SU-DHL-6 (cell line): Measurements from ENCODE around the gene ELP5.

ENCODE experiments used
- H2AFZ ChIP-seq: fragments of 200-600 bp; sonication (generic); 2 replicates; pipeline ENCODE4 v1.6.1; 2014; ENCODE audit warnings: low read depth, mild to moderate bottlenecking, moderate library complexity, mixed read lengths, antibody characterized with exemption, low read length; ENCODE audit not compliant: severe bottlenecking
- H3F3A ChIP-seq: fragments of 200-600 bp; shearing (Covaris generic); 2 replicates; pipeline ENCODE4 v1.6.0; 2016; ENCODE audit warnings: antibody characterized with exemption, mild to moderate bottlenecking; ENCODE audit not compliant: insufficient read depth
- H3K27ac ChIP-seq: fragments of 200-600 bp; sonication (generic); 2 replicates; pipeline ENCODE4 v1.5.1; 2016; ENCODE audit warnings: low read depth, mild to moderate bottlenecking, low read length, moderate library complexity, mixed read lengths
- H3K27me3 ChIP-seq: fragments of 200-600 bp; sonication (generic), shearing (Covaris generic); 2 replicates; pipeline ENCODE4 v1.6.0; 2014; ENCODE audit warnings: mild to moderate bottlenecking, low read length
- H3K36me3 ChIP-seq: fragments of 200-600 bp; sonication (generic); 2 replicates; pipeline ENCODE4 v1.6.1; 2014; ENCODE audit warnings: mild to moderate bottlenecking, low read length, mixed read lengths
- H3K4me2 ChIP-seq: fragments of 300-600, 200-600 bp; shearing (Covaris generic), sonication (generic); 2 replicates; pipeline ENCODE4 v1.6.0; 2014; ENCODE audit warnings: low read length, low read depth, mild to moderate bottlenecking; ENCODE audit not compliant: poor library complexity, severe bottlenecking
- H3K4me3 ChIP-seq: fragments of 200-600 bp; sonication (generic); 2 replicates; pipeline ENCODE4 v1.5.1; 2014; ENCODE audit warnings: antibody characterized with exemption, low read length, mild to moderate bottlenecking, mixed read lengths; ENCODE audit not compliant: insufficient read depth, poor library complexity, severe bottlenecking
- H3K79me2 ChIP-seq: fragments of 200-600 bp; sonication (generic); 2 replicates; pipeline ENCODE4 v1.6.1; 2014; ENCODE audit warnings: mild to moderate bottlenecking, low read length, moderate library complexity; ENCODE audit not compliant: insufficient read depth
- H3K9ac ChIP-seq: fragments of 200-600 bp; sonication (generic); 2 replicates; pipeline ENCODE4 v1.7.0; 2014; ENCODE audit warnings: mild to moderate bottlenecking, low read length
- H3K9me2 ChIP-seq: fragments of 200-600 bp; sonication (generic); replicated peaks from 2 replicates; pipeline ENCODE4 v1.6.1; 2014; ENCODE audit warnings: low read length; ENCODE audit not compliant: insufficient read depth
- H3K9me3 ChIP-seq: fragments of 200-600 bp; sonication (generic); 2 replicates; pipeline ENCODE4 v1.6.1; 2014; ENCODE audit warnings: low read length, mixed read lengths; ENCODE audit not compliant: insufficient read depth
- H4K20me1 ChIP-seq: fragments of 200-600 bp; sonication (generic); 2 replicates; pipeline ENCODE4 v1.6.1; 2014; ENCODE audit warnings: low read depth, mild to moderate bottlenecking, antibody characterized with exemption, low read length, moderate library complexity, mixed read lengths
- CTCF ChIP-seq: fragments of 200-600 bp; sonication (generic); IDR thresholded peaks from one replicate; pipeline ENCODE4 v1.5.1; 2017; ENCODE audit warnings: antibody characterized with exemption, mild to moderate bottlenecking, low read length, moderate library complexity; ENCODE audit not compliant: insufficient read depth, poor library complexity, severe bottlenecking
- EZH2phosphoT487 ChIP-seq: fragments of 200-600 bp; sonication (generic), shearing (Covaris generic); conservative IDR thresholded peaks from 2 replicates; pipeline ENCODE4 v1.6.1; 2018; ENCODE audit warnings: mild to moderate bottlenecking, antibody characterized with exemption, low read length, moderate library complexity, mixed read lengths

ELP5 gene

GRCh38 chr17:7213895-7214299 is 38.1 kb upstream of the ELP5 start:
- no peak overlapping the region for H3K27ac ChIP-seq
- H3K79me2 ChIP-seq, result no peaks in the 10 kb centered on the region
- no peak for TF ChIP-seq EZH2phosphoT487
- peak; percentile 29 for TF ChIP-seq CTCF

GRCh38 chr17:7214300-7215135 is 37.5 kb upstream of the ELP5 start:
- Histone ChIP-seq H2AFZ (peak overlapping the region; percentile 6), H3K4me3 (peak overlapping the region; percentile 46), H3K9ac (peak overlapping the region; percentile 15; the same call in 1 of the 2 replicates), H3K9me3 (no peaks in the 10 kb centered on the region), H3K27ac (no peak overlapping the region), H3K27me3 (no peaks in the 10 kb centered on the region), H4K20me1 (no peaks in the 10 kb centered on the region), H3K79me2 (no peaks in the 10 kb centered on the region), H3K9me2 (no peaks in the 10 kb centered on the region), H3K4me2 (peak overlapping the region; percentile 67), H3K36me3 (no peaks in the 10 kb centered on the region), H3F3A (peaks cover 5% of the 10 kb centered on the region; the same call in 1 of the 2 replicates)
- TF ChIP-seq EZH2phosphoT487 (no peak), CTCF (no peak)

More at GRCh38 chr17:7213895-7214299, 38.1 kb upstream of the ELP5 start:
- Histone ChIP-seq H3K36me3 (no peaks in the 10 kb centered on the region), H3K9ac (no peak overlapping the region), H3K4me2 (peak overlapping the region; percentile 67), H3K4me3 (peak overlapping the region; percentile 46), H3K9me2 (no peaks in the 10 kb centered on the region), H4K20me1 (no peaks in the 10 kb centered on the region), H2AFZ (no peak overlapping the region), H3K27me3 (no peaks in the 10 kb centered on the region), H3F3A (peaks cover 5% of the 10 kb centered on the region; the same call in 1 of the 2 replicates), H3K9me3 (no peaks in the 10 kb centered on the region)

GRCh38 chr17:7215136-7215638 is 36.8 kb upstream of the ELP5 start:
- TF ChIP-seq CTCF (no peak), EZH2phosphoT487 (no peak)
- H3K27ac ChIP-seq, result no peak overlapping the region
- no peaks in the 10 kb centered on the region for H3K36me3 ChIP-seq
- no peaks in the 10 kb centered on the region for H3K27me3 ChIP-seq
- H2AFZ ChIP-seq, result no peak overlapping the region
- H3F3A ChIP-seq, result peaks cover 5% of the 10 kb centered on the region; the same call in 1 of the 2 replicates
- peak overlapping the region; percentile 67 for H3K4me2 ChIP-seq
- H3K9me3 ChIP-seq, result no peaks in the 10 kb centered on the region
- H4K20me1 ChIP-seq, result no peaks in the 10 kb centered on the region
- H3K4me3 ChIP-seq, result no peak overlapping the region
- H3K9me2 ChIP-seq, result no peaks in the 10 kb centered on the region
- H3K79me2 ChIP-seq, result no peaks in the 10 kb centered on the region
- 0 out of 2 replicates have a peak overlapping the region, but pooled peaks have one; percentile 15 for H3K9ac ChIP-seq
